Stimulated activated CD8-positive, alpha-beta memory T cell treated with anti-CD3 and anti-CD28 coated beads, Interleukin-7, amount 100 ng/mL, for 1 hour (primary cell): Measurements from ENCODE around the gene DCP2.

Experiments
- DNase-seq, 2 donors: peaks; one replicate each; pipeline ENCODE4 v3.0.0-alpha.2; 2020; ENCODE audit warnings: low read depth in 2 of 2

The DCP2 gene

GRCh38 chr5:113067635-113068344 is 91.2 kb downstream of the DCP2 start:
- no peak for DNase-seq

DNA sequence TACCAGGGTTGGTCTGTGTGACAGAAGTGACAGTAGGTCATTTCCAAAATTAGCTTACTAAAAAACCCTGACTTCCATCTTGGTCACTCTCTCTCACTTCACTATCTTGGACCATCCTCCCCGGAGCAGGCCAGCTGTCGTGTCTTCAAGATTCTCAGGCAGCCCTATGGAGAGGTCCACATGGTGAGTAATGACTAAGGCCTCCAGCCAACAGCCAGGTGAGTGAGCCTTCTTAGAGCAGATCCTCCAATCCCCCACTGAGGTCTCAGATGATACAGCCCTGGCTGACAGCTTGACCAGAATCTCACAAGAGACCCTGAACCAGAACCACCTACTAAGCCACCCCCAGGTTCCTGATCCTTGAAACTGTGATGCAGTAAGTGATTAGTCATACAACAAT is 92.0 kb downstream of the DCP2 start:
- DNase-seq: no peak
